Measurements from ENCODE around the gene PER1. TPM values are rescaled to one million over a fixed set of nuclear protein-coding genes. Genes with fewer than 3 reads are reported as not detected.

Gene PER1
- total and polyA plus RNA-seq, 2 of the 13 experiments (the other 11 are each of a cell fraction or from before 2014, with no cell fraction given): 2.6 to 3.6 TPM

GRCh38 chr17:8175795-8176196 lies 23.6 kb upstream of the PER1 start (continued):
- TF ChIP-seq ZBTB44 (CRISPR knock-in tag; IDR thresholded peaks at IDR 0.05): no peak
- no peak for TF ChIP-seq ZNF792 (CRISPR knock-in tag; IDR thresholded peaks at IDR 0.05)
- TF ChIP-seq KLF16 (CRISPR knock-in tag; IDR thresholded peaks at IDR 0.05): no peak
- TF ChIP-seq GABPB1 (CRISPR knock-in tag; IDR thresholded peaks at IDR 0.05): no peak
- TF ChIP-seq TAF1 (CRISPR knock-in tag; IDR thresholded peaks at IDR 0.05): no peak
- TF ChIP-seq NFKBIZ (CRISPR knock-in tag; IDR thresholded peaks at IDR 0.05): no peak
- peak; percentile 95 for TF ChIP-seq GZF1 (CRISPR knock-in tag; IDR thresholded peaks at IDR 0.05)
- TF ChIP-seq HHEX (CRISPR knock-in tag; IDR thresholded peaks at IDR 0.05): no peak
- no peak for TF ChIP-seq JUN (CRISPR knock-in tag; IDR thresholded peaks at IDR 0.05)
- no peak for TF ChIP-seq HIVEP1 (CRISPR knock-in tag; IDR thresholded peaks at IDR 0.05)
- TF ChIP-seq, protein P1, sequence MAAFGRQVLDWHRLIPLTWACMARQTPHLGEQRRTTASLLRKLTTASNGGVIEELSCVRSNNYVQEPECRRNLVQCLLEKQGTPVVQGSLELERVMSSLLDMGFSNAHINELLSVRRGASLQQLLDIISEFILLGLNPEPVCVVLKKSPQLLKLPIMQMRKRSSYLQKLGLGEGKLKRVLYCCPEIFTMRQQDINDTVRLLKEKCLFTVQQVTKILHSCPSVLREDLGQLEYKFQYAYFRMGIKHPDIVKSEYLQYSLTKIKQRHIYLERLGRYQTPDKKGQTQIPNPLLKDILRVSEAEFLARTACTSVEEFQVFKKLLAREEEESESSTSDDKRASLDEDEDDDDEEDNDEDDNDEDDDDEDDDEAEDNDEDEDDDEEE (CRISPR knock-in tag; IDR thresholded peaks at IDR 0.05): no peak
- no peak for TF ChIP-seq ZNF468 (CRISPR knock-in tag; IDR thresholded peaks at IDR 0.05)
- no peak for TF ChIP-seq ZNF292 (CRISPR knock-in tag; IDR thresholded peaks at IDR 0.05; ENCODE audit: borderline replicate concordance, low read depth)
- TF ChIP-seq, protein P2, sequence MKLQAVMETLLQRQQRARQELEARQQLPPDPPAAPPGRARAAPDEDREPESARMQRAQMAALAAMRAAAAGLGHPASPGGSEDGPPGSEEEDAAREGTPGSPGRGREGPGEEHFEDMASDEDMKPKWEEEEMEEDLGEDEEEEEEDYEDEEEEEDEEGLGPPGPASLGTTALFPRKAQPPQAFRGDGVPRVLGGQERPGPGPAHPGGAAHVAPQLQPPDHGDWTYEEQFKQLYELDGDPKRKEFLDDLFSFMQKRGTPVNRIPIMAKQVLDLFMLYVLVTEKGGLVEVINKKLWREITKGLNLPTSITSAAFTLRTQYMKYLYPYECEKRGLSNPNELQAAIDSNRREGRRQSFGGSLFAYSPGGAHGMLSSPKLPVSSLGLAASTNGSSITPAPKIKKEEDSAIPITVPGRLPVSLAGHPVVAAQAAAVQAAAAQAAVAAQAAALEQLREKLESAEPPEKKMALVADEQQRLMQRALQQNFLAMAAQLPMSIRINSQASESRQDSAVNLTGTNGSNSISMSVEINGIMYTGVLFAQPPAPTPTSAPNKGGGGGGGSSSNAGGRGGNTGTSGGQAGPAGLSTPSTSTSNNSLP (IDR thresholded peaks at IDR 0.05; ENCODE audit: low read depth, low read length): no peak
- no peak for TF ChIP-seq KLF9 (CRISPR knock-in tag; IDR thresholded peaks at IDR 0.05; ENCODE audit: low read depth)
- TF ChIP-seq XRCC5 (optimal IDR thresholded peaks at IDR 0.05; ENCODE audit: low read length): peak; percentile 3
- TF ChIP-seq, protein P3, sequence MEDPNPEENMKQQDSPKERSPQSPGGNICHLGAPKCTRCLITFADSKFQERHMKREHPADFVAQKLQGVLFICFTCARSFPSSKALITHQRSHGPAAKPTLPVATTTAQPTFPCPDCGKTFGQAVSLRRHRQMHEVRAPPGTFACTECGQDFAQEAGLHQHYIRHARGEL (CRISPR knock-in tag; IDR thresholded peaks at IDR 0.05): no peak
- TF ChIP-seq, protein P4, sequence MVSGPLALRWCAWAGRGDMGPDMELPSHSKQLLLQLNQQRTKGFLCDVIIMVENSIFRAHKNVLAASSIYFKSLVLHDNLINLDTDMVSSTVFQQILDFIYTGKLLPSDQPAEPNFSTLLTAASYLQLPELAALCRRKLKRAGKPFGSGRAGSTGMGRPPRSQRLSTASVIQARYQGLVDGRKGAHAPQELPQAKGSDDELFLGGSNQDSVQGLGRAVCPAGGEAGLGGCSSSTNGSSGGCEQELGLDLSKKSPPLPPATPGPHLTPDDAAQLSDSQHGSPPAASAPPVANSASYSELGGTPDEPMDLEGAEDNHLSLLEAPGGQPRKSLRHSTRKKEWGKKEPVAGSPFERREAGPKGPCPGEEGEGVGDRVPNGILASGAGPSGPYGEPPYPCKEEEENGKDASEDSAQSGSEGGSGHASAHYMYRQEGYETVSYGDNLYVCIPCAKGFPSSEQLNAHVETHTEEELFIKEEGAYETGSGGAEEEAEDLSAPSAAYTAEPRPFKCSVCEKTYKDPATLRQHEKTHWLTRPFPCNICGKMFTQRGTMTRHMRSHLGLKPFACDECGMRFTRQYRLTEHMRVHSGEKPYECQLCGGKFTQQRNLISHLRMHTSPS (CRISPR knock-in tag; IDR thresholded peaks at IDR 0.05; ENCODE audit: low read depth): no peak
- TF ChIP-seq ZNF720 (CRISPR knock-in tag; IDR thresholded peaks at IDR 0.05): no peak
- TF ChIP-seq ZSCAN31 (CRISPR knock-in tag; IDR thresholded peaks at IDR 0.05; ENCODE audit: low read depth): no peak
- TF ChIP-seq HOXA5 (CRISPR knock-in tag; IDR thresholded peaks at IDR 0.05): no peak
- TF ChIP-seq ZNF75D (CRISPR knock-in tag; IDR thresholded peaks at IDR 0.05; ENCODE audit: borderline replicate concordance): 0 out of 2 replicates have a peak, but pooled peaks have one; percentile 35
- TF ChIP-seq ZNF605 (CRISPR knock-in tag; IDR thresholded peaks at IDR 0.05): no peak
- TF ChIP-seq NR1H2 (CRISPR knock-in tag; IDR thresholded peaks at IDR 0.05; ENCODE audit: borderline replicate concordance, low read depth): no peak
- no peak for TF ChIP-seq PITX1 (CRISPR knock-in tag; IDR thresholded peaks at IDR 0.05)
- TF ChIP-seq, protein P5, sequence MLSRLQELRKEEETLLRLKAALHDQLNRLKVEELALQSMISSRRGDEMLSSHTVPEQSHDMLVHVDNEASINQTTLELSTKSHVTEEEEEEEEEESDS (CRISPR knock-in tag; IDR thresholded peaks at IDR 0.05; ENCODE audit: borderline replicate concordance): 0 out of 2 replicates have a peak, but pooled peaks have one; percentile 60
- no peak for TF ChIP-seq SNRNP70 (IDR thresholded peaks at IDR 0.05; ENCODE audit: low read depth, low read length)
- TF ChIP-seq ZNF224 (CRISPR knock-in tag; IDR thresholded peaks at IDR 0.05): no peak

All from HepG2 (cell line).